IMR-90 (cell line): ENCODE data around the gene ELL. TPM values are rescaled to one million over a fixed set of nuclear protein-coding genes. Genes with fewer than 3 reads are reported as not detected.

Source experiments
- ATAC-seq: fragments of 200-7000 bp; cut with Tn5 transposase; 2 replicates; pipeline ENCODE4 v1.9.1; 2020; ENCODE audit warnings: low read depth, mild to moderate bottlenecking, moderate library complexity
- BruUV-seq: library from RNA; stranded (reverse); fragments of 400-500 nt; replicated peaks from 2 replicates; lab custom pipeline; 2021; lab: Mats Ljungman, UMichigan
- CTCF ChIA-PET: fragments of 300-600 bp; formaldehyde crosslinking; extraction: SDS; loops from one replicate; lab custom pipeline; 2021; ENCODE audit warnings: antibody characterized with exemption; lab: Yijun Ruan, JAX
- POLR2A ChIA-PET: fragments of 300-600 bp; sonication (Branson Sonifier 250); formaldehyde crosslinking; loops from one replicate; lab custom pipeline; 2022; ENCODE audit warnings: antibody characterized with exemption; ENCODE audit not compliant: unreplicated experiment; lab: Charles Lee
- DNase-seq: peaks from one replicate; pipeline ENCODE4 v3.0.0; 2013
- H2AFZ ChIP-seq: replicated peaks from 2 replicates; pipeline ENCODE3; 2013; ENCODE audit warnings: low read length, mild to moderate bottlenecking; ENCODE audit not compliant: poor library complexity
- H2AK5ac ChIP-seq: 2 replicates; pipeline ENCODE4 v1.6.1; 2013; ENCODE audit warnings: low read depth, low read length, inconsistent platforms
- H2AK9ac ChIP-seq: replicated peaks from 2 replicates; pipeline ENCODE3; 2013; ENCODE audit warnings: mild to moderate bottlenecking, low read depth, low read length, moderate library complexity; ENCODE audit not compliant: poor library complexity
- H2BK120ac ChIP-seq: 2 replicates; pipeline ENCODE4 v1.6.1; 2013; ENCODE audit warnings: low read depth, low read length, inconsistent platforms
- H2BK15ac ChIP-seq: 3 replicates; pipeline ENCODE4 v1.6.1; 2013; ENCODE audit warnings: low read depth, low read length, inconsistent platforms
- H2BK20ac ChIP-seq: 2 replicates; pipeline ENCODE4 v1.6.1; 2013; ENCODE audit warnings: low read depth, mild to moderate bottlenecking, inconsistent platforms, low read length, moderate library complexity
- H2BK5ac ChIP-seq: 2 replicates; pipeline ENCODE4 v1.6.1; 2013; ENCODE audit warnings: mild to moderate bottlenecking, low read depth, low read length, inconsistent platforms; ENCODE audit not compliant: poor library complexity, severe bottlenecking
- H3K14ac ChIP-seq: replicated peaks from 2 replicates; pipeline ENCODE4 v1.6.1; 2013; ENCODE audit warnings: low read depth, low read length, inconsistent platforms
- H3K18ac ChIP-seq: 2 replicates; pipeline ENCODE4 v1.6.1; 2013; ENCODE audit warnings: low read depth, low read length, control low read depth
- H3K23ac ChIP-seq: 2 replicates; pipeline ENCODE4 v1.6.1; 2013; ENCODE audit warnings: low read depth, low read length, inconsistent platforms
- H3K27ac ChIP-seq: 2 replicates; pipeline ENCODE4 v1.5.1; 2013; ENCODE audit warnings: mild to moderate bottlenecking, control low read depth, low read length; ENCODE audit not compliant: insufficient read depth
- H3K27me3 ChIP-seq: 2 replicates; pipeline ENCODE4 v1.6.1; 2013; ENCODE audit warnings: low read length; ENCODE audit not compliant: control insufficient read depth, insufficient read depth
- H3K36me3 ChIP-seq: 2 replicates; pipeline ENCODE4 v1.6.1; 2013; ENCODE audit warnings: low read length, mixed read lengths; ENCODE audit not compliant: control insufficient read depth, insufficient read depth
- H3K4ac ChIP-seq: 2 replicates; pipeline ENCODE4 v1.6.1; 2013; ENCODE audit warnings: low read depth, low read length, inconsistent platforms
- H3K4me1 ChIP-seq: 2 replicates; pipeline ENCODE4 v1.6.1; 2013; ENCODE audit warnings: low read length, mixed read lengths; ENCODE audit not compliant: control insufficient read depth, insufficient read depth
- H3K4me2 ChIP-seq: 2 replicates; pipeline ENCODE4 v1.6.1; 2013; ENCODE audit warnings: low read depth, mild to moderate bottlenecking, control low read depth, low read length, moderate library complexity
- H3K4me3 ChIP-seq: 2 replicates; pipeline ENCODE4 v1.5.1; 2013; ENCODE audit warnings: low read depth, mild to moderate bottlenecking, control low read depth, low read length, moderate library complexity; ENCODE audit not compliant: insufficient read depth
- H3K56ac ChIP-seq: 2 replicates; pipeline ENCODE4 v1.6.1; 2013; ENCODE audit warnings: low read length, inconsistent platforms; ENCODE audit not compliant: insufficient read depth; ENCODE audit errors: extremely low read depth
- H3K79me1 ChIP-seq, 2 experiments: 2 replicates each; pipeline ENCODE4 v1.6.1; 2013; ENCODE audit warnings: low read length in 2 of 2, inconsistent platforms in 1 of 2, low read depth in 1 of 2
- H3K9ac ChIP-seq: 2 replicates; pipeline ENCODE4 v1.6.1; 2013; ENCODE audit warnings: low read depth, low read length, control low read depth
- H3K9me1 ChIP-seq: 2 replicates; pipeline ENCODE4 v1.6.1; 2013; ENCODE audit warnings: low read length, inconsistent platforms; ENCODE audit not compliant: insufficient read depth
- H3K9me3 ChIP-seq: 2 replicates; pipeline ENCODE4 v1.6.1; 2013; ENCODE audit warnings: low read length; ENCODE audit not compliant: control insufficient read depth, insufficient read depth
- H4K20me1 ChIP-seq: 2 replicates; pipeline ENCODE4 v1.6.1; 2013; ENCODE audit warnings: low read length, inconsistent platforms; ENCODE audit not compliant: insufficient read depth
- H4K5ac ChIP-seq: 2 replicates; pipeline ENCODE4 v1.6.1; 2013; ENCODE audit warnings: mild to moderate bottlenecking, low read depth, low read length, control low read depth
- H4K8ac ChIP-seq, 2 experiments: 2 replicates each; pipeline ENCODE4 v1.6.1; 2013; ENCODE audit warnings: low read depth in 2 of 2, low read length in 2 of 2, control low read depth in 1 of 2, inconsistent platforms in 1 of 2
- H4K91ac ChIP-seq: 2 replicates; pipeline ENCODE4 v1.6.1; 2013; ENCODE audit warnings: low read depth, low read length, inconsistent platforms; ENCODE audit not compliant: insufficient read depth
- BHLHE40 ChIP-seq: fragments of 150-350 bp; IDR thresholded peaks from 2 replicates; pipeline ENCODE4 v1.6.1; 2016; ENCODE audit warnings: mild to moderate bottlenecking, low read depth, low read length
- CEBPB ChIP-seq: IDR thresholded peaks from 2 replicates; pipeline ENCODE4 v1.6.1; 2012; ENCODE audit warnings: low read depth, low read length, improper control_type of control experiment
- CHD1 ChIP-seq: IDR thresholded peaks from 2 replicates; pipeline ENCODE4 v1.6.1; 2012; ENCODE audit warnings: low read depth, low read length, improper control_type of control experiment
- CTCF ChIP-seq: conservative IDR thresholded peaks from 2 replicates; pipeline ENCODE4 v1.5.1; 2012; ENCODE audit warnings: mild to moderate bottlenecking, low read depth, low read length, improper control_type of control experiment
- ELK1 ChIP-seq: fragments of 150-350 bp; IDR thresholded peaks from 2 replicates; pipeline ENCODE4 v1.6.1; 2016; ENCODE audit warnings: low read depth, mild to moderate bottlenecking, low read length, moderate library complexity, borderline replicate concordance
- FOS ChIP-seq: fragments of 150-350 bp; IDR thresholded peaks from 2 replicates; pipeline ENCODE4 v1.6.1; 2016; ENCODE audit warnings: low read depth, low read length
- MAFK ChIP-seq: IDR thresholded peaks from 2 replicates; pipeline ENCODE4 v1.6.1; 2012; ENCODE audit warnings: low read depth, low read length, improper control_type of control experiment
- MAZ ChIP-seq: IDR thresholded peaks from 2 replicates; pipeline ENCODE4 v1.6.1; 2012; ENCODE audit warnings: low read depth, mild to moderate bottlenecking, low read length, improper control_type of control experiment, moderate library complexity, borderline replicate concordance
- MXI1 ChIP-seq: IDR thresholded peaks from 2 replicates; pipeline ENCODE4 v1.6.1; 2012; ENCODE audit warnings: low read depth, mild to moderate bottlenecking, low read length, moderate library complexity, borderline replicate concordance
- NFE2L2 ChIP-seq: fragments of 150-350 bp; IDR thresholded peaks from 2 replicates; pipeline ENCODE4 v1.6.1; 2016; ENCODE audit warnings: low read depth, mild to moderate bottlenecking, low read length
- POLR2A ChIP-seq: IDR thresholded peaks from 2 replicates; pipeline ENCODE4 v1.6.1; 2012; ENCODE audit warnings: mild to moderate bottlenecking, low read depth, low read length
- RAD21 ChIP-seq: IDR thresholded peaks from 2 replicates; pipeline ENCODE4 v1.6.1; 2012; ENCODE audit warnings: low read length, improper control_type of control experiment
- RCOR1 ChIP-seq: IDR thresholded peaks from 2 replicates; pipeline ENCODE4 v1.6.1; 2012; ENCODE audit warnings: mild to moderate bottlenecking, low read length, improper control_type of control experiment; ENCODE audit not compliant: insufficient replicate concordance
- RFX5 ChIP-seq: IDR thresholded peaks from 2 replicates; pipeline ENCODE4 v1.8.0; 2012; ENCODE audit warnings: low read depth, mild to moderate bottlenecking, low read length, moderate library complexity
- SMC3 ChIP-seq: fragments of 150-350 bp; IDR thresholded peaks from 2 replicates; pipeline ENCODE4 v1.6.1; 2016; ENCODE audit warnings: low read depth, mild to moderate bottlenecking, antibody characterized with exemption, low read length, moderate library complexity
- USF2 ChIP-seq: fragments of 150-350 bp; IDR thresholded peaks from 2 replicates; pipeline ENCODE4 v1.6.1; 2017; ENCODE audit warnings: mild to moderate bottlenecking, antibody characterized with exemption, low read length, low read depth
- WGBS, 2 experiments: methylation state at CpG; one replicate each; pipeline versions ENCODE4 v1.1.5 to v1.1.7; 2013; ENCODE audit warnings: missing lambda C conversion rate in 2 of 2; ENCODE audit not compliant: insufficient read length in 1 of 2; ENCODE audit errors: extremely low coverage in 2 of 2; 5-methylcytosine and 5-hydroxymethylcytosine counted together
- dilution Hi-C: fragments of 300-500 bp; cut with HindIII; formaldehyde crosslinking; loops from one replicate; pipeline ENCODE4 v1.14.3; 2018; ENCODE audit warnings: low sequenced_read_pairs; ENCODE audit not compliant: unreplicated experiment
- in situ Hi-C: fragments of 300-500 bp; cut with MboI; formaldehyde crosslinking; loops from 3 replicates; pipeline ENCODE4 v1.14.3; 2019; ENCODE audit warnings: low sequenced_read_pairs, inconsistent platforms, mixed read lengths
- intact Hi-C: fragments of 100-400 bp; cut with micrococcal nuclease; formaldehyde crosslinking; loops from 2 replicates; pipeline ENCODE4 v1.10.0; 2022
- polyA plus RNA-seq, 3 experiments: library from polyadenylated mRNA; depleted of rRNA; stranded (reverse); fragments of >200 nt; gene quantifications; 2 replicates each; pipeline ENCODE4 v1.2.3, GENCODE V29; 2012; ENCODE audit warnings: low replicate concordance in 1 of 3
- total RNA-seq: library from RNA; depleted of rRNA; stranded (reverse); fragments of >200 nt; gene quantifications from 2 replicates; pipeline ENCODE4 v1.2.3, GENCODE V29; 2012

ELL gene
- total and polyA plus RNA-seq, 2 of the 4 experiments (the other 2 are of a cell fraction), result 6.3 to 13.1 TPM

- H3K56ac ChIP-seq, result no peak overlapping the region
- H3K4me3 ChIP-seq, result no peak overlapping the region
- H3K23ac ChIP-seq, result no peak overlapping the region
- no peak overlapping the region for H2BK120ac ChIP-seq
- H3K27me3 ChIP-seq, result no peaks in the 10 kb centered on the region
- BruUV-seq, result no TSS peak
- H2BK5ac ChIP-seq, result no peak overlapping the region
- H3K9me1 ChIP-seq, result no peaks in the 10 kb centered on the region
- no peak overlapping the region for H3K4ac ChIP-seq
- intact Hi-C loops, result no loop called here
- no peak overlapping the region for H4K8ac ChIP-seq
- H2BK20ac ChIP-seq, result no peak overlapping the region
- no peak overlapping the region for H3K27ac ChIP-seq
- no peak overlapping the region for H4K5ac ChIP-seq
- no peak overlapping the region for H2BK15ac ChIP-seq
- dilution Hi-C loops, result no loop called here
- no peak overlapping the region for H3K9ac ChIP-seq
- 93% methylated on average over 3 of the region's 9 CpGs; no CpG with 5 or more reads in 1 of the 2 experiments for WGBS, 2 experiments
- H3K79me1 ChIP-seq, result no peaks in the 10 kb centered on the region
- no peak overlapping the region for H2AK5ac ChIP-seq
- ChIA-PET CTCF (no interaction called here), POLR2A (no interaction called here)
- H2AFZ ChIP-seq, result no peak overlapping the region
- no peak overlapping the region for H3K18ac ChIP-seq
- no peak overlapping the region for H4K91ac ChIP-seq
- no peaks in the 10 kb centered on the region for H3K36me3 ChIP-seq
- TF ChIP-seq RFX5, result no peak
- no peak for TF ChIP-seq MAZ
- TF ChIP-seq BHLHE40, result no peak
- no peak for TF ChIP-seq FOS
- no peak for TF ChIP-seq CEBPB
- TF ChIP-seq CHD1, result no peak
- TF ChIP-seq RCOR1, result no peak
- no peak for TF ChIP-seq MAFK
- TF ChIP-seq RAD21, result no peak
- no peak for TF ChIP-seq POLR2A
- TF ChIP-seq SMC3, result no peak
- TF ChIP-seq ELK1, result no peak
- TF ChIP-seq MXI1, result no peak
- TF ChIP-seq CTCF, result no peak
- no peak for TF ChIP-seq NFE2L2
- no peak for TF ChIP-seq USF2
- ATAC-seq, result no peak
- no peak overlapping the region for H2AK9ac ChIP-seq
- in situ Hi-C loops, result loop anchor here (5.0 to 10.0 kb wide), 2 partner anchors 54 to 132 kb away; partner anchors contain the start of gene IQCN
- no peak for DNase-seq
- no peak overlapping the region for H3K4me2 ChIP-seq
- no peak overlapping the region for H3K14ac ChIP-seq
- no peaks in the 10 kb centered on the region for H3K9me3 ChIP-seq
- no peaks in the 10 kb centered on the region for H3K4me1 ChIP-seq
- no peaks in the 10 kb centered on the region for H4K20me1 ChIP-seq
Measured at GRCh38 chr19:18406749-18407148, 115.1 kb downstream of the ELL start.
